ENCODE results near the gene FBXL20. TPM values are rescaled to one million over a fixed set of nuclear protein-coding genes. Genes with fewer than 3 reads are reported as not detected.

The FBXL20 gene
- total and polyA plus RNA-seq, 9 of the 15 experiments (the other 6 are each of a cell fraction or from before 2014, with no cell fraction given), result 1.8 to 15.1 (median 5.6) TPM

- Histone ChIP-seq H3K4me1 (replicated peaks in 1 of 2; ENCODE audit: control insufficient read depth in 2 of 2, insufficient read depth in 2 of 2, low read length in 2 of 2) (no peaks in the 10 kb centered on the region), H3K4me3 (no peak overlapping the region), H3K9me1 (ENCODE audit: control insufficient read depth, insufficient read depth, low read length) (no peaks in the 10 kb centered on the region), H3K9me3 (replicated peaks; ENCODE audit: control insufficient read depth, insufficient read depth, low read depth, low read length) (no peaks in the 10 kb centered on the region), H3K4me2 (ENCODE audit: insufficient read depth, low read length) (no peak overlapping the region), H3K79me2 (ENCODE audit: control insufficient read depth, insufficient read depth, low read length) (peaks cover 39% of the 10 kb centered on the region), H3K9ac (ENCODE audit: insufficient read depth in 1 of 2, low read depth in 2 of 2, low read length in 2 of 2) (no peak overlapping the region), H3K27ac (ENCODE audit: extremely low read depth, low read depth, low read length) (no peak overlapping the region), H3K36me3 (ENCODE audit: control insufficient read depth, insufficient read depth, low read length) (no peaks in the 10 kb centered on the region), H2AFZ (ENCODE audit: low read depth, low read length) (no peak overlapping the region), H4K20me1 (replicated peaks; ENCODE audit: control insufficient read depth, insufficient read depth, low read length) (no peaks in the 10 kb centered on the region; the same call in 1 of the 2 replicates), H3K27me3 (ENCODE audit: control insufficient read depth in 2 of 2, insufficient read depth in 2 of 2, low read length in 2 of 2) (no peaks in the 10 kb centered on the region)
- BruUV-seq (replicated peaks), result no TSS peak
- DNase-seq (ENCODE audit: extremely low read depth in 1 of 4, low spot score in 3 of 4), result no peak
- TF ChIP-seq RAD21 (CRISPR knock-in tag; conservative IDR thresholded peaks at IDR 0.05 in 1 of 2, IDR thresholded peaks at IDR 0.05 in 1 of 2) (peak in 1 of 2 experiments; percentile 15; a peak in 2 of 4 replicates), BCOR (IDR thresholded peaks at IDR 0.05) (no peak)
- TF ChIP-seq, protein P1, sequence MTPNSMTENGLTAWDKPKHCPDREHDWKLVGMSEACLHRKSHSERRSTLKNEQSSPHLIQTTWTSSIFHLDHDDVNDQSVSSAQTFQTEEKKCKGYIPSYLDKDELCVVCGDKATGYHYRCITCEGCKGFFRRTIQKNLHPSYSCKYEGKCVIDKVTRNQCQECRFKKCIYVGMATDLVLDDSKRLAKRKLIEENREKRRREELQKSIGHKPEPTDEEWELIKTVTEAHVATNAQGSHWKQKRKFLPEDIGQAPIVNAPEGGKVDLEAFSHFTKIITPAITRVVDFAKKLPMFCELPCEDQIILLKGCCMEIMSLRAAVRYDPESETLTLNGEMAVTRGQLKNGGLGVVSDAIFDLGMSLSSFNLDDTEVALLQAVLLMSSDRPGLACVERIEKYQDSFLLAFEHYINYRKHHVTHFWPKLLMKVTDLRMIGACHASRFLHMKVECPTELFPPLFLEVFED (CRISPR knock-in tag; conservative IDR thresholded peaks at IDR 0.05), result no peak
- TF ChIP-seq, protein P2, sequence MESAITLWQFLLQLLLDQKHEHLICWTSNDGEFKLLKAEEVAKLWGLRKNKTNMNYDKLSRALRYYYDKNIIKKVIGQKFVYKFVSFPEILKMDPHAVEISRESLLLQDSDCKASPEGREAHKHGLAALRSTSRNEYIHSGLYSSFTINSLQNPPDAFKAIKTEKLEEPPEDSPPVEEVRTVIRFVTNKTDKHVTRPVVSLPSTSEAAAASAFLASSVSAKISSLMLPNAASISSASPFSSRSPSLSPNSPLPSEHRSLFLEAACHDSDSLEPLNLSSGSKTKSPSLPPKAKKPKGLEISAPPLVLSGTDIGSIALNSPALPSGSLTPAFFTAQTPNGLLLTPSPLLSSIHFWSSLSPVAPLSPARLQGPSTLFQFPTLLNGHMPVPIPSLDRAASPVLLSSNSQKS (CRISPR knock-in tag; IDR thresholded peaks at IDR 0.05), result no peak
- TF ChIP-seq, protein P3, sequence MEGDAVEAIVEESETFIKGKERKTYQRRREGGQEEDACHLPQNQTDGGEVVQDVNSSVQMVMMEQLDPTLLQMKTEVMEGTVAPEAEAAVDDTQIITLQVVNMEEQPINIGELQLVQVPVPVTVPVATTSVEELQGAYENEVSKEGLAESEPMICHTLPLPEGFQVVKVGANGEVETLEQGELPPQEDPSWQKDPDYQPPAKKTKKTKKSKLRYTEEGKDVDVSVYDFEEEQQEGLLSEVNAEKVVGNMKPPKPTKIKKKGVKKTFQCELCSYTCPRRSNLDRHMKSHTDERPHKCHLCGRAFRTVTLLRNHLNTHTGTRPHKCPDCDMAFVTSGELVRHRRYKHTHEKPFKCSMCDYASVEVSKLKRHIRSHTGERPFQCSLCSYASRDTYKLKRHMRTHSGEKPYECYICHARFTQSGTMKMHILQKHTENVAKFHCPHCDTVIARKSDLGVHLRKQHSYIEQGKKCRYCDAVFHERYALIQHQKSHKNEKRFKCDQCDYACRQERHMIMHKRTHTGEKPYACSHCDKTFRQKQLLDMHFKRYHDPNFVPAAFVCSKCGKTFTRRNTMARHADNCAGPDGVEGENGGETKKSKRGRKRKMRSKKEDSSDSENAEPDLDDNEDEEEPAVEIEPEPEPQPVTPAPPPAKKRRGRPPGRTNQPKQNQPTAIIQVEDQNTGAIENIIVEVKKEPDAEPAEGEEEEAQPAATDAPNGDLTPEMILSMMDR (IDR thresholded peaks at IDR 0.05 in 2 of 3, conservative IDR thresholded peaks at IDR 0.05 in 1 of 3; ENCODE audit: insufficient read depth in 2 of 3, low read depth in 1 of 3, low read length in 3 of 3), result peak in 1 of 3 experiments; percentile 41; a peak in 2 of 6 replicates
- ChIA-PET POLR2A (interaction anchor here (0.6 to 3.2 kb wide), 3 partner anchors 8 to 194 kb away, joined by 3 to 9 read pairs (median 6); partner anchors contain the start of genes FBXL20 and RPL19), CTCF (ENCODE audit: low intra/inter-chr PET ratio) (interaction anchor here (1.5 kb wide), 1 partner anchor 123 kb away, joined by 6 read pairs; no protein-coding TSS in a partner anchor)
- ATAC-seq, result no peak
- in situ Hi-C loops (cut with MboI), result no loop called here
- no peak for FAIRE-seq
- intact Hi-C loops (cut with micrococcal nuclease), result no loop called here
- WGBS (ENCODE audit: insufficient coverage, low coverage, missing lambda C conversion rate), result 78% methylated on average over 2 of the region's 2 CpGs
Measured at GRCh38 chr17:39393736-39394135, 7.7 kb downstream of the FBXL20 start.
